NCI-H82 (cell line): Measurements from ENCODE around the gene DRICH1.
"Not testable (repeated sequence)": the region's sequence is repeated elsewhere in the genome, so short reads cannot be mapped to it uniquely, and the experiment has no call there.

Experiments used
- DNase-seq: peaks from one replicate; lab custom pipeline; 2025; lab: John Stamatoyannopoulos, UW

DRICH1 gene

GRCh38 chr22:23649071-23649501, 17.0 kb upstream of the DRICH1 start:
- no peak for DNase-seq

- DNase-seq, result not testable (repeated sequence)
Observed at GRCh38 chr22:23646526-23646925, 14.4 kb upstream of the DRICH1 start.

- not testable (repeated sequence) for DNase-seq
Observed at GRCh38 chr22:23640206-23640605, 8.1 kb upstream of the DRICH1 start.

GRCh38 chr22:23639661-23640060, 7.5 kb upstream of the DRICH1 start:
- DNase-seq, result no peak

DNA sequence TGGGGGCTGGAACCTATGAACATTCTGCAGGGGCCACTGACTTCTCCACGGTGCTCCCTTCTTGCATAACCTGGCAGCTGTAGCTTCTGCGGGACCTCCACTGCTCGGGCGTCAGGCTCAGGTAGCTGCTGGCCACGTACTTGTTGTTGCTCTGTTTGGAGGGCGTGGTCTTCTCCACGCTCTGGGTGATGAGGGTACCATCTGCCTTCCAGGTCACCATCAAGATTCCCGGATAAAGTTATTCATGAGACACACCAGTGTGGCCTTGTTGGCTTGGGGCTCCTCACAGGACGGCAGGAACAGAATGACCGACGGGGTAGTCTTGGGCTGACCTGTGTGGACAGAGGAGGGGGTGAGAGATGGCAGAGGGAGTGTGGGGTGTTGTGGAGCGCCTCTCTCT, 6.5 kb upstream of the DRICH1 start:
- DNase-seq, result no peak

- not testable (repeated sequence) for DNase-seq
Observed at GRCh38 chr22:23635291-23635690, 3.2 kb upstream of the DRICH1 start.

- not testable (repeated sequence) for DNase-seq
Observed at GRCh38 chr22:23628056-23628743, 3.9 kb downstream of the DRICH1 start.

DNA sequence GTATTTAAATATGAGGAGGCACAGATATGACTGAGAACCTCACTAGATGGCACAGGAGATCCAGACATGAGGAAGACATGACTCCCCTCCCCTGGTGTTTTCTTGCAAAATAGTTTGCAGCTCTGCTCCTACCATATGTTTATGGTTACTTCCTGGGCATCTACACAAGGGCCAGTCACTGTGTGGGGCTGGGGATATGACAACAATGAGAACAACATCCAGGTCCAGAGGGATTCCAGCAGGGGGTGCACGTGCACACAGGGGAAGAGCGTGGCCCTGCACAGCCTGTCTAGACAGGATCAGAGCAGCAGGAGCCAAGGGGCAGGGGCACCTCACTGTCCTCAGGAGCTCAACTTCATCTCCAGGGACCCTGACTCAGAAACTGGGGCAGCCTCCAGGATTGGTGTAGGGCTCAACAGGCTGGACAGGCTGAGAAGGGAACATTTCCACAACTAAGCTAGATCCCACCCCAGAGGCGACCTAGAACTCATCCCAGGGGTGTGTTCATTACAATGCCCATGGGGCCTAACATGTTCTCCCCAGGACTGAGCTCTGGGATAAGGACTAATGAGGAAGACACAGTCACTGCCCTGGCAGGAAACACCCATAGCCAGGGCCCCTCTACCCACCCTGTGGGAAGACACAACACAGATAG, 4.6 kb downstream of the DRICH1 start:
- peak; percentile 70 for DNase-seq

DNA sequence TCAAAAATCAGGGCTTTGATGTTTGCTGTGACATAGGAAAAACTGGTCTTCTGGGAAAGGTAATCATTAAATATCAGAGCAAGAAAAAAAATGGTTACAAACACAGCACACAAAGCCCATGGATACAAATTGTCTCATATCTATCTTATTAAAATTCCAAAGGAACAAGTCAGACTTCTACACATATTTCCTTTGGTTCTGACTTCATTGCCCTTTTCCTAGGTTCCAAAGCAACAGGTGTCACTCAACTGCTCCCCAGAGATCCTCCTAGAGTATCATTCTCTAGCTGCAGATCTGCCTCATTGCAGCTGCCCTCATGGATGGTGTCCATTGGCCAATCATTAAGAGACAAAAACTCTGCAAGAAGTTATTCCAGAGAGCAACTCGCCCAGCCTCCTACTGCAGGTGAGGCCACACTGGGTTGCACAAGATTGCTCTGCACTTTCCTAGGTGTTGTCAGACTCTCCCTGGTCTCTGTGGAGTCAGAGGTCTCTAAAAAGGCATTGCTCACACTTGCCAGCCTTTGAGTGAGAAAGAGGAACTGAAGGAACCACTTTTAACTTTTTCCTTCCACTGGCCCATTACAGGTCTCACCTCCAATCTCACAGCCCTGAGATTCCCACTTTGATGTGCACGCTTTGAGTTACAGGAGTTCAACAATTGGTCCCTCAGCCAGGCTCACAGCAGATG, 5.7 kb downstream of the DRICH1 start:
- DNase-seq, result no peak

GRCh38 chr22:23622634-23623033, 9.5 kb downstream of the DRICH1 start:
- DNase-seq, result no peak

GRCh38 chr22:23621916-23622315, 10.2 kb downstream of the DRICH1 start:
- DNase-seq, result not testable (repeated sequence)

GRCh38 chr22:23621082-23621780, 10.9 kb downstream of the DRICH1 start:
- DNase-seq, result no peak

DNA sequence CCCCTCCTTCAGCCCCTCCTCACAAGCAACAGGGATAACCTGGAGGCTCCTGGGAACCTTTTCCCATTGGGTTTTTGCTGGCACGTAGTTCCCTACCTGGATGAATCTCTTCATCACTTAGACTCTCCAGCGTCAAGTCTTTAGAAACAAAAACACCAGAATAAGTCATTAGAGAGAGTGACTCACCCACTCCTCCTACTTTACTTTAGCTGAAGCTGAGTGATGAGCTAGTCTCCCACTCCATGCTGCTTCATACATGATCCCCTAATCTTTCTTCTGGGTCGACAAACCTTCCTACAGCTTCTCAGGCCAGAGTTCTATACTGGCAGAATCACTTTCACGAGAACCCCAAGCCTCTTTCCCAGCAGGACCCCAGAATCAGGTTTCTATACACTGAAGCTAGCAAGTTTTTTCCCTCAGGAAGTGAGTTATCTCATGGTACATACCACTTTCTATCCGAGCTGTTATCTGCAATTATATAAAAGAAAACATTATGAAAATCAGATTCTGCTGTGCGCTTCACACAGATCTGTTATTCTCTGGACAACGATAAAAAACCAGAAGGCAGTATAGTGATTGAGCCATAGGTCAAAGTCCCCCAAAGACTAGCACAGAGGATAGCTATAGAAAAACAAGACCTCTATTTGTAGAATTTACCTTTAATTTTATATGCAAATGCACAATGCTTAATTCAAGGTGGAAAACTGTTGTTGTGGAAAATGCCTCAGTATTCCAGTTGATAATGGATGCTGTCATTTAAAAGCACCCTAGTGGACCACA, 18.7 kb downstream of the DRICH1 start:
- DNase-seq, result no peak

DNA sequence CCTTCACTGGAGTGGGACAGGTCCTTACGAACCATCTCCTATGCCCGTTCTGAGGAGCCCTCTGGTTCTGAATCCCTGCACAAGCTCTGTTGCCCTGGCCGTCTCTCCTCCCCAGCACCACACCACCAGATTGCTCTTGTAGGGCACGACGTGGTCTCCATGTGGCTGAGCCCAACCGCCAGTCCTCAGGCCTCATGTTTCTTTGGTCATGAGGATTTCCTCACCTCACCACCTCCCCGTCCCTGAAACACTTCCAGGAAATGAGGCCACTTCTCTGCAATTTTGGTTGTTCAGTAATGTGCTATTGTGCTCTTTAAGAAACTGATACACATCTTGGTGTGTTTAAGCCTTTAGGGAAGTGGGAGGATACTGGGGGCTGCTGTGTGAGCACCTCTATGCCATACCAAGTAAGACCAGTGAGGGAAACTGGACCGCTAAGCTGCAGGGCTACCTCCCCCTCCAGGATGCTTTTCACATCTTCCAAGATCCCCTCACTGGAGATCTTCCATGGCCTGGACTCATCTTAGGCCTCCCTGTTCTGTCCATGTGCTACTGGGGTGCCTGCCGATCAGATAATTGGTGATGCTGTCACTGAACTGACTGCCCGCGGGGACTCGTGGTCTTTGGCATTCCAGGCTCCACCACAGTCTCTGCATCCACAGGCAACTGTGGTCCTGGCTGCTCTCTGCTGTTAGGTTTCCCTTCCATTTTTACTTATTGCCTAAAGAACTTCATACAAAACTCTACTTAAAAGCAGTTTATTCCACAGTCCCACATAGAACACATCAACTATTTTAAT, 21.9 kb downstream of the DRICH1 start:
- DNase-seq, result no peak

DNA sequence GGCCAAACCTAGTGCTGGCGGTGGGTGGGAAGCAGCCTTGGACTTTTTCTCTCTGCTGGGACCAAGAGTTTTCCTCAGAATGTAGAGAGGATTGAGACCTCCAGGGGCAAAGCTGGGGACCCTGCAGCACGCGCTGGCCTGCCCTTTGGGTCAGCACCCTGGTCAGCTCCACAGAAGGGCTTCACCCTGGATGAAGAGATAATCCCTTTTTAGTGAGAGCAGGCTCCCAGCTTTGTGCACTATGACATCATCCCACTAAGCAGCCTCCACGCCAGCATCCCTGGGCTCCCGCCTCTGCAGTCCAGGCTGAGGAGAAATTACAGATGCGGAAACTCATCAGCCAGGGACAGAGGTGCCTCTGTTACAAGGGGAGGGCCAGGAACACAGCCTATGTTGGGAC, 23.5 kb downstream of the DRICH1 start:
- peak; percentile 47 for DNase-seq

DNA sequence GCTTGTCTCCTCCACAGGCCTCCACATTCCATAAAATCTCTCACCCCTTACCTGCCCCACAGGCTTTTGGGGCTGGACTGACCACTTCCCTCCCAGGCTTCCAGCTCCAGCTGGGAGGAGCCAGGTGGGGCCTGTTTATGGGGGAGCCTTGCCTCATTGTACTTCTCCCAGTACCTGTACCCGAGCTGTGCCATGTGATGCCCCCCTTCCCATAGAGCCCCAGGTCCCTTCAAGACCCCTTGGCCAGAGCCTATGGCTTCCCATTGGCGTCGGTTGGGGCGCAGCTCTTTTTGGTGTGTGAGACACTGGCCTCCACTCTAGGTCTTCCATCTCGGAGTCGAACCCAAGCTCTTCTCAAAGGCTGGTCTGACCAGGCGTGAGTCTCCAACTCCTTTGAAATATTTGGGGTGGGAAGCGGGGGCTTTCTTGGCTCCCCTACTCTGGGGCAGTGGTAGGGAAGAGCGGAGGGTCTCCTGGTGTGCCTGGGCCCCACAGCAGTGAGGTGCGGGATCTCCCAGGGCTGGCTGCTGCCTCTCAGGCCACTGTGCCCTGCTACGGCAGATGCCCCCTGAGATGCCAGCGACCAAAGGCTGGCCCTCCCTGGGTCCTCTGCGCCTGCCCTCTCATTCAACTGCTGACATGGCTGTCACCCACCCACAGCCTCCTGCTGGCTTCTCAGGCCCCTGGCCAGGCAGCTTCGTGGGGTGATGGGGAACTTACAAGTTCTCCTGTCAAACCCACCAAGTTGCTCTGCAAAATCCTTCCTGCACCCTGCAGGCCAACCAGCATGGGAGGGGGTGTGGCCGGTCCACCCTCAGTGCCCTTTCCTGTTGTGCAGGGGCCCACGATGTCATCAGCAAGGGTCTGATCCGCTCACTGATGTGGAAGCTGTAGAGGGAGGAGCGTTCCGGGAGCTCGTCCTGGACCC, 25.7 kb downstream of the DRICH1 start:
- DNase-seq, result no peak

DNA sequence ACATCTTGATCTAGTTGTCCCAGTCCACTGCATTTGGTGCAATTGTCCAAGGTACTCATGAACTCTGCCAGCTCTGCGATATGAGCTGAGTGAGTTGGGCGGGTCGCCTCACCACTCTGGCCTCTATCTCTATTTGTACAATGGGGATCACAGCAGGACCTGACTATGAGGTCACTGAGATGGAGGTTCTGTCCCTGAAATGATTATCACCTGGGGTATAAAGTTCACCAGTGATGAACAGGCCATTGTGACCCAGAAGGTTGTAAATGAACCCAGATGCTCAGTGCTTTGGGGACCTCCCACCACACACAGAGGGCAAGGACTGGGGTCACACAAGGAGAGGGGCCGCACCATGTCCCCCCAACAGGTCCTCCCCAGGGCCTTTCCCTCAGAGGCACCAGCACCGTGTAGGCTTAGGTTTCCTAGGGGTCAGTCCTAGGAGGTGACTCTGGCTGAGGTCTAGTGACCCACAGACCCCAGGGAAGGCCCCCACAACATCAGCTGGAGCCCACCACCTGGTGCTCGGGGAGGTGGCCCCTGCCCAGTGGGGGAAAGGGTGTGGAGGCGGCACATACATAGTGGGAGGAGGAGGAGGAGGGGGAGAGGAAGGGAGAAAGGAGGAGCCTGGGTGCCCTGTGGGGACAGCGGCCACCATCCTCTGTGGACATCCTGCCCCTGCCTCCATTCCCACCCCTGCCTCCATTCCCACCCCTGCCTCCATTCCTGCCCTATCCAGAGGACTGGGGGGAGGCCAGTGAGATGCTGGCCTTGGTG, 27.0 kb downstream of the DRICH1 start:
- no peak for DNase-seq

GRCh38 chr22:23603266-23603665, 28.9 kb downstream of the DRICH1 start:
- DNase-seq, result peak; percentile 64
